ENCODE data around the gene KISS1R. TPM values are rescaled to one million over a fixed set of nuclear protein-coding genes. Genes with fewer than 3 reads are reported as not detected.
"Not testable (repeated sequence)": the region's sequence is repeated elsewhere in the genome, so short reads cannot be mapped to it uniquely, and the experiment has no call there.

The KISS1R gene
- total RNA-seq, 1 donor from 2014 or later, result 6.1 TPM

GRCh38 chr19:889662-890295 is 27.4 kb upstream of the KISS1R start:
- peak overlapping the region; percentile 31 for H3K4me3 Mint-ChIP-seq (ENCODE audit: low read depth)
- peaks cover 3% of the 10 kb centered on the region for H3K4me1 Mint-ChIP-seq (ENCODE audit: low read depth)
- no peaks in the 10 kb centered on the region for H3K9me3 Mint-ChIP-seq (ENCODE audit: low read depth)
- no peak overlapping the region for H3K27ac Mint-ChIP-seq
- H3K36me3 Mint-ChIP-seq (ENCODE audit: insufficient read depth), result peaks cover 5% of the 10 kb centered on the region
- TF ChIP-seq CTCF (IDR thresholded peaks at IDR 0.05; ENCODE audit: unreplicated experiment), result no peak
- H3K27me3 Mint-ChIP-seq, result no peaks in the 10 kb centered on the region
- DNase-seq (ENCODE audit: low spot score, unreplicated experiment), result no peak

- Mint-ChIP-seq H3K4me3 (ENCODE audit: low read depth) (peak overlapping the region; percentile 64), H3K27ac (no peak overlapping the region), H3K36me3 (ENCODE audit: insufficient read depth) (peaks cover 2% of the 10 kb centered on the region), H3K4me1 (ENCODE audit: low read depth) (peaks cover 3% of the 10 kb centered on the region), H3K9me3 (ENCODE audit: low read depth) (no peaks in the 10 kb centered on the region), H3K27me3 (no peaks in the 10 kb centered on the region)
- DNase-seq (ENCODE audit: low spot score, unreplicated experiment), result no peak
- no peak for TF ChIP-seq CTCF (IDR thresholded peaks at IDR 0.05; ENCODE audit: unreplicated experiment)
Observed at GRCh38 chr19:890831-891230, 26.3 kb upstream of the KISS1R start.

- H3K27me3 Mint-ChIP-seq; H3K27ac Mint-ChIP-seq; H3K4me1 Mint-ChIP-seq (ENCODE audit: low read depth); H3K36me3 Mint-ChIP-seq (ENCODE audit: insufficient read depth); H3K9me3 Mint-ChIP-seq (ENCODE audit: low read depth); DNase-seq (ENCODE audit: low spot score, unreplicated experiment): not testable (repeated sequence)
- H3K4me3 Mint-ChIP-seq (ENCODE audit: low read depth), result peak overlapping the region; percentile 77
Observed at GRCh38 chr19:891421-892200, 25.5 kb upstream of the KISS1R start.

GRCh38 chr19:892243-892893 is 24.8 kb upstream of the KISS1R start:
- TF ChIP-seq CTCF (IDR thresholded peaks at IDR 0.05; ENCODE audit: unreplicated experiment), result no peak
- Mint-ChIP-seq H3K27ac (peak overlapping the region; percentile 84), H3K36me3 (ENCODE audit: insufficient read depth) (peaks cover 5% of the 10 kb centered on the region), H3K27me3 (no peaks in the 10 kb centered on the region), H3K4me1 (ENCODE audit: low read depth) (peaks cover 3% of the 10 kb centered on the region), H3K9me3 (ENCODE audit: low read depth) (no peaks in the 10 kb centered on the region), H3K4me3 (ENCODE audit: low read depth) (peak overlapping the region; percentile 77)
- no peak for DNase-seq (ENCODE audit: low spot score, unreplicated experiment)

- Mint-ChIP-seq H3K4me3 (ENCODE audit: low read depth) (peak within 1 kb of the TSS; percentile 87), H3K4me1 (ENCODE audit: low read depth) (peaks cover 3% of the 10 kb centered on the region), H3K27me3 (no peaks in the 10 kb centered on the region), H3K27ac (peak within 1 kb of the TSS; percentile 100), H3K36me3 (ENCODE audit: insufficient read depth) (peaks cover 5% of the 10 kb centered on the region), H3K9me3 (ENCODE audit: low read depth) (no peaks in the 10 kb centered on the region)
- no peak for TF ChIP-seq CTCF (IDR thresholded peaks at IDR 0.05; ENCODE audit: unreplicated experiment)
- peak; percentile 80 for DNase-seq (ENCODE audit: low spot score, unreplicated experiment)
Observed at GRCh38 chr19:892894-893689, 24.0 kb upstream of the KISS1R start, which contains the start of the genes MED16 and RNU6-9. MED16 (minus strand) TSS chr19:893187; CDS start chr19:891131, 2,056 bp downstream. RNU6-9 (plus strand) TSS chr19:893484.

Data from progenitor cell of endocrine pancreas (in vitro differentiated cells).